Activated CD8-positive, alpha-beta memory T cell treated with anti-CD3 and anti-CD28 coated beads for 4 hours (primary cell): ENCODE measurements around the gene TMEM98.
A peak's percentile ranks its signal among the peaks of the same experiment; 100 is the strongest.
"Not testable (repeated sequence)": the region's sequence is repeated elsewhere in the genome, so short reads cannot be mapped to it uniquely, and the experiment has no call there.

Experiments used
- DNase-seq, 2 donors: peaks; one replicate each; pipeline ENCODE4 v3.0.0-alpha.2; 2020; ENCODE audit warnings: low read depth in 2 of 2

TMEM98 gene

GRCh38 chr17:32915245-32915644 lies 12.7 kb upstream of the TMEM98 start:
- DNase-seq: no peak

- DNase-seq: no peak
These were observed 11.8 kb upstream of the TMEM98 start for GRCh38 chr17:32916134-32916533.

- DNase-seq: no peak
These were observed 10.9 kb upstream of the TMEM98 start for GRCh38 chr17:32917081-32917480.

- no peak for DNase-seq
These were observed 10.1 kb upstream of the TMEM98 start for GRCh38 chr17:32917842-32918241.

GRCh38 chr17:32919876-32920275 lies 8.1 kb upstream of the TMEM98 start:
- not testable (repeated sequence) for DNase-seq

GRCh38 chr17:32920293-32920692 lies 7.7 kb upstream of the TMEM98 start:
- no peak for DNase-seq

- DNase-seq: no peak
These were observed 6.9 kb upstream of the TMEM98 start for GRCh38 chr17:32921017-32921416.

- not testable (repeated sequence) for DNase-seq
These were observed 4.0 kb upstream of the TMEM98 start for GRCh38 chr17:32923905-32924304.

- no peak for DNase-seq
These were observed 1.8 kb upstream of the TMEM98 start for GRCh38 chr17:32926183-32926582.

- not testable (repeated sequence) for DNase-seq
These were observed 1.2 kb upstream of the TMEM98 start for GRCh38 chr17:32926789-32927188.

- no peak for DNase-seq
These were observed 691 bp upstream of the TMEM98 start for GRCh38 chr17:32927201-32927723.

GRCh38 chr17:32928586-32929535 lies 908 bp downstream of the TMEM98 start:
- no peak for DNase-seq

- no peak for DNase-seq
These were observed 1.6 kb downstream of the TMEM98 start for GRCh38 chr17:32929588-32929987.

GRCh38 chr17:32930512-32930911 lies 2.6 kb downstream of the TMEM98 start:
- DNase-seq: no peak

- DNase-seq: no peak
These were observed 3.7 kb downstream of the TMEM98 start for GRCh38 chr17:32931686-32932085.

GRCh38 chr17:32933881-32934280 lies 5.9 kb downstream of the TMEM98 start:
- no peak for DNase-seq

GRCh38 chr17:32935726-32936125 lies 7.8 kb downstream of the TMEM98 start:
- no peak for DNase-seq

GRCh38 chr17:32936186-32936893 lies 8.4 kb downstream of the TMEM98 start:
- no peak for DNase-seq

- peak; percentile 12 to 34 for DNase-seq
These were observed 9.0 kb downstream of the TMEM98 start for GRCh38 chr17:32936894-32937500.

- no peak for DNase-seq
These were observed 12.9 kb downstream of the TMEM98 start for GRCh38 chr17:32940706-32941390.

- no peak for DNase-seq
These were observed 13.6 kb downstream of the TMEM98 start for GRCh38 chr17:32941419-32942032.
